Thyroid gland (tissue), 4 donors: ENCODE data around the gene SUPT5H. TPM values are rescaled to one million over a fixed set of nuclear protein-coding genes. Genes with fewer than 3 reads are reported as not detected.
"Not testable (repeated sequence)": the region's sequence is repeated elsewhere in the genome, so short reads cannot be mapped to it uniquely, and the experiment has no call there.

Experiments used
- DNase-seq, 2 donors: peaks; one replicate each; pipeline ENCODE4 v3.0.0-alpha.2; 2019
- H3K27ac ChIP-seq, 3 donors: fragments of 200-600 bp; sonication (generic); 1 replicate in 2 of 3; 2 replicates in 1 of 3; pipeline ENCODE4 v1.5.1; 2016 to 2019; ENCODE audit warnings: mild to moderate bottlenecking in 1 of 3, moderate library complexity in 1 of 3
- H3K27me3 ChIP-seq: fragments of 200-600 bp; sonication (generic); one replicate; pipeline ENCODE4 v1.5.1; 2019
- H3K36me3 ChIP-seq, 2 donors: fragments of 200-600 bp; sonication (generic); one replicate each; pipeline ENCODE4 v1.5.1; 2016 to 2019
- H3K4me1 ChIP-seq, 2 donors: fragments of 200-600 bp; sonication (generic); one replicate each; pipeline ENCODE4 v1.5.1; 2017 to 2019
- H3K4me3 ChIP-seq, 3 donors: fragments of 200-600 bp; sonication (generic); replicated peaks in 1 of 3; 1 replicate in 2 of 3; 2 replicates in 1 of 3; pipeline ENCODE4 v1.5.1; 2016; ENCODE audit warnings: mild to moderate bottlenecking in 1 of 3
- H3K9me3 ChIP-seq: fragments of 200-600 bp; sonication (generic); one replicate; pipeline ENCODE4 v1.5.1; 2017
- CTCF ChIP-seq, 6 experiments: fragments of 200-600 bp in 3 of 6; fragments of 450-650 bp in 3 of 6; sonication (generic) in 3 of 6; IDR thresholded peaks; one replicate each; pipeline ENCODE4 v1.5.1; 2016 to 2019; ENCODE audit warnings: antibody characterized with exemption in 6 of 6, mild to moderate bottlenecking in 2 of 6, inconsistent platforms in 1 of 6, moderate library complexity in 1 of 6
- POLR2A ChIP-seq, 2 donors: fragments of 450-650 bp; IDR thresholded peaks; one replicate each; pipeline ENCODE4 v1.6.1; 2017; ENCODE audit warnings: antibody characterized with exemption in 2 of 2, mild to moderate bottlenecking in 2 of 2, moderate library complexity in 1 of 2
- WGBS, 2 donors: methylation state at CpG; one replicate each; pipeline ENCODE4 v1.1.5; 2017; 5-methylcytosine and 5-hydroxymethylcytosine counted together
- intact Hi-C: fragments of 100-400 bp; cut with DNase I; formaldehyde crosslinking; loops from one replicate; pipeline ENCODE4 v1.15.1; 2023
- total RNA-seq, 4 donors: library from RNA; depleted of rRNA; stranded (reverse); fragments of >200 nt; gene quantifications; one replicate each; pipeline ENCODE4 v1.2.3, GENCODE V29; 2016

The SUPT5H gene
- total RNA-seq, 4 donors from 2014 or later, result 93.6 to 203 (median 116) TPM

- no peaks in the 10 kb centered on the region for H3K4me1 ChIP-seq
- WGBS, 2 donors, result 92 to 94% methylated on average over 24 to 26 of the region's 32 CpGs
- TF ChIP-seq CTCF (IDR thresholded peaks at IDR 0.05) (no peak), POLR2A (IDR thresholded peaks at IDR 0.05) (no peak)
- no peak for DNase-seq
- no peaks in the 10 kb centered on the region for H3K27me3 ChIP-seq
- intact Hi-C loops, result loop anchor here (2.0 kb wide), 1 partner anchor 60 kb away; the partner anchor contains the start of gene EID2B
- H3K4me3 ChIP-seq, result no peak overlapping the region
- no peak overlapping the region for H3K27ac ChIP-seq
- H3K9me3 ChIP-seq, result no peaks in the 10 kb centered on the region
- peaks cover 74 to 77% of the 10 kb centered on the region in 2 donors for H3K36me3 ChIP-seq
These were observed 27.5 kb downstream of the SUPT5H start for GRCh38 chr19:39472746-39473442.

- no peaks in the 10 kb centered on the region for H3K27me3 ChIP-seq
- H3K9me3 ChIP-seq, result no peaks in the 10 kb centered on the region
- TF ChIP-seq POLR2A (IDR thresholded peaks at IDR 0.05), result no peak
- TF ChIP-seq CTCF (IDR thresholded peaks at IDR 0.05), result no peak
- H3K4me1 ChIP-seq, result no peaks in the 10 kb centered on the region
- intact Hi-C loops, result loop anchor here (2.0 kb wide), 1 partner anchor 59 kb away; the partner anchor contains the start of gene EID2B
- DNase-seq, result no peak
- H3K27ac ChIP-seq, result no peak overlapping the region
- peaks cover 67 to 71% of the 10 kb centered on the region in 2 donors for H3K36me3 ChIP-seq
- 85 to 95% methylated on average over 7 to 10 of the region's 11 CpGs for WGBS, 2 donors
- no peak overlapping the region for H3K4me3 ChIP-seq
These were observed 28.1 kb downstream of the SUPT5H start for GRCh38 chr19:39473443-39473960.

GRCh38 chr19:39474139-39474620 is 28.8 kb downstream of the SUPT5H start:
- no peak overlapping the region for H3K4me3 ChIP-seq
- peaks cover 0 to under 1% of the 10 kb centered on the region in 2 donors for H3K4me1 ChIP-seq
- no peaks in the 10 kb centered on the region for H3K9me3 ChIP-seq
- H3K27me3 ChIP-seq, result no peaks in the 10 kb centered on the region
- intact Hi-C loops, result no loop called here
- WGBS, 2 donors, result 63 to 64% methylated on average over 7 to 8 of the region's 9 CpGs
- peaks cover 61 to 64% of the 10 kb centered on the region in 2 donors for H3K36me3 ChIP-seq
- no peak for TF ChIP-seq POLR2A (IDR thresholded peaks at IDR 0.05)
- peak; percentile 50 to 76 (median 63) for TF ChIP-seq CTCF (IDR thresholded peaks at IDR 0.05)
- peak; percentile 58 to 59 for DNase-seq
- H3K27ac ChIP-seq, result no peak overlapping the region

DNA sequence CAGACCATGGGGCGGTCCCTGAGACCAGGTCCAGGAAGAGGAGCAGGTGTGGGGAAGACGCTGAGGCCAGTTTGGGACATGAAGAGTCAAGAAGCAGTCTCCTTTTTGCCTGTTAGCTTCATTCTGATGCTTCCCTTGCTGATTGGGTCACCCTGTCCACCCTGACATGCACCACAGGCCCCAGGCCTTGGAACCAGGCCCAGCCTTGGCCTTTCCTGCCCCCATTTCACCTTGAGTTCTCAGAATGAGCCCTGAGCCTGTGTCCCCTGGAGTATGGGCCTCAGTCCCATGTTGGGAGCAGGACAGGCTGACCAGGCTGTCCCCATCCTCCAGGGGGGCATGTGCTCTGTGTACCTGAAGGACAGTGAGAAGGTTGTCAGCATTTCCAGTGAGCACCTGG is 30.4 kb downstream of the SUPT5H start:
- Histone ChIP-seq H3K27me3 (no peaks in the 10 kb centered on the region), H3K9me3 (no peaks in the 10 kb centered on the region), H3K4me3 (no peak overlapping the region), H3K36me3 (peaks cover 45 to 49% of the 10 kb centered on the region in 2 donors), H3K4me1 (peaks cover 7 to 12% of the 10 kb centered on the region in 2 donors), H3K27ac (no peak overlapping the region)
- TF ChIP-seq POLR2A (IDR thresholded peaks at IDR 0.05) (no peak), CTCF (IDR thresholded peaks at IDR 0.05) (no peak)
- DNase-seq, result no peak
- intact Hi-C loops, result no loop called here
- WGBS, 2 donors, result 100% methylated on average over 1 to 2 of the region's 2 CpGs

GRCh38 chr19:39479319-39479801 is 34.0 kb downstream of the SUPT5H start:
- H3K9me3 ChIP-seq, intact Hi-C loops, H3K4me3 ChIP-seq, H3K27me3 ChIP-seq: not testable (repeated sequence)
- peaks cover 17 to 20% of the 10 kb centered on the region in 2 donors for H3K4me1 ChIP-seq
- 55 to 58% methylated on average over 11 of the region's 11 CpGs for WGBS, 2 donors
- peaks cover 12 to 16% of the 10 kb centered on the region in 2 donors for H3K36me3 ChIP-seq
- DNase-seq, result peak in 1 of 2 donors; percentile 18
- peak overlapping the region in 2 of 3 donors; percentile 80 to 94 for H3K27ac ChIP-seq
